HG02885 (cell line): ENCODE data around the gene COL4A2.

Source experiments
- ATAC-seq: cut with Tn5 transposase; IDR thresholded peaks from one replicate; pipeline ENCODE4 v1.9.1; 2021; ENCODE audit warnings: mild to moderate bottlenecking; ENCODE audit not compliant: unreplicated experiment, poor library complexity

Gene COL4A2

DNA sequence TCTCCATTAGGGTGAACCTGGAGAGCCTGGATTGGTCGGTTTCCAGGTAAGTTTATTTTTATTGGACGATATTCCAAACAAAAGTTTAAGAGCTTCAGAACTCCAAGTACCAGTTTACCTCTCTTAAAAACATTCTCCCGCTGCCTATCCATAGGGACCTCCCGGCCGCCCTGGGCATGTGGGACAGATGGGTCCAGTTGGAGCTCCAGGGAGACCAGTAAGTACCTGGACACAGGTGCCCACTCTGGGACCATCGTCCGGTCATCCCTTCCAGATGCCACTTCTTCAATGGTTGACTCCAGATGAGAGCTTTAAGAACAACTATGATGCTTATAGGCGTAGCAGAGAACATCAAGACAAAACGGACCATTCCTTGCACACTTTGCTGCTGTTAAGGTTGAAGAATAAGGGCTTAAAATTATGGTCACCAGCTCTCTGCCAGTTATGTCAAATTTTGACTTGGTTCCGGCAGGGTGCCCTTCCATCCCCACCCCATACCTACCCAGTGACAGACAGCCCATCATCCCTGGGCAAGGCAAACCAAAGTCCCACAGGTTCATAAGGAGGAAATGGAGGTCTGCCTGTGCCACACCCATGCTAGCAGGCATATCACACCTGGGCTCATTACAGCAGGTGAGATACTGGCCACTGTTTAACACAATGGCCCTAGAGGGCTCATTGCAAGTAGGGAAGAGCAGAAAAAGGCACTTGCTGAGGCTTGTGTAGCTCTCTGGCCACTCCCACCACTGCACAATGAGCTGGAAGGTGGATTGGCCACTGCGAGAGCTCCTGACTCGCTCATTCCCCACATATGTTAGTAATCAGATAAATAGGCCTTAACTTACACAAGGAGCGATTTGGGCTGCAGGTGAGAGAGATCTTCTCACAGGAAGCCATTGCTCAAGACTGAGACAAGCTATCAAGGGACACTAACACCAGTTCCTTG, 123.6 kb downstream of the COL4A2 start:
- no peak for ATAC-seq

DNA sequence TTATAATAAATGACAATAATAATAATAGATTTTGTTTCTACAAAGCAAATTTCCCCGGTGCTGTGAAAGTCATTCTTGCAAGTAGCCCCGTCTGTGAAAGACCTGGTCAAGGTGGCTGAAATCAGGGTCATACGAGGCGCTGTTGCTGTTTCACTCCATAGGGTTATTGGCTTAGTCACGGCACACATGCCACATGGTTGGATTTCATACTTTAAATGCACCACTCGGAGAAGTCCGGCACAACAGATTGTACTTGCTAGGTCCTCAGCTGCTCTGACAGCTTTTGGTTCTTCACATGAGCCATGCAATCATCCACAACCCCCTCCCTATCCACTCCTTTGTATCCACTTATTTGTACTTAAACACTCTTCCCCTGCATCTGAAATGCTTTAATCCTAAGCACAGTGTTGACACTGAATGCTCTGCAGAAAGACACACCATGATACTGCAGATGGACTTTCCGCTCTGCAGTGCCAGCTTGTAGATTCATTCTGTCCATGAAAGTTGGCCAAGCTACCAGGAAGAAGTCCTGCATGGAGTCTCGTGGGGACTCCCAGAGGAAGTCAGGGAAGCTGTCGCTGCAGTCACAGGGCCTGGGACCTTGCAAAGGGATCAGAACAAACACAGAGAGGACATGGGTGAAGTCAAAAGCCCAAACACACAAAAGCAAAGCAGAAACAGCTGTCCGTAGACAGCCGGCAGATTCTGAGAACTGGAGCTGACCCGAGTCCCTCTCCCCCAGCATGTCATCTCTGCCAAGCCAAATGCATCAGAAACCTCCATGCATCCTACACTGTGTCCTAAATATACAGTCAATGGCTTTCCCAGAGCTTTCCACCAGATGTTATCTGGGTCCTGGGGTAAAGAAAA, 124.6 kb downstream of the COL4A2 start:
- ATAC-seq: no peak

DNA sequence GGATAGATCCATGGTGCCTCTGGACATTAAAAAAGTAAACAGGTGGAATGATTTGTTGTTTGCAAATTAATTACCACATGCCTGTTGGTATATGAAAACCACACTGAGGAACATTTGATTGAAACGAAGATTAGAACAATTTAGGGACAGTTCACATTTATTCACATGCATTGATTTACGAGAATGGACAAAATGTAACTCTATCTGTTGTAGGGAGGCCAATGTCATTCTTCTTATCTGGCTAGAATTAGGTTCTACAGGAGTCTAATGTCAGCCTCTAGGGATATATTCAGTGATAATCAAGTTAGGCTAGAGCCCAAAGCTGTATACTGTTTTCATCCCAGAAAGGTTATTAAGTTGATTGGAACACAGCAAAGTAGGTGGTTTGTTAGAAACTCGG, 125.4 kb downstream of the COL4A2 start:
- no peak for ATAC-seq

DNA sequence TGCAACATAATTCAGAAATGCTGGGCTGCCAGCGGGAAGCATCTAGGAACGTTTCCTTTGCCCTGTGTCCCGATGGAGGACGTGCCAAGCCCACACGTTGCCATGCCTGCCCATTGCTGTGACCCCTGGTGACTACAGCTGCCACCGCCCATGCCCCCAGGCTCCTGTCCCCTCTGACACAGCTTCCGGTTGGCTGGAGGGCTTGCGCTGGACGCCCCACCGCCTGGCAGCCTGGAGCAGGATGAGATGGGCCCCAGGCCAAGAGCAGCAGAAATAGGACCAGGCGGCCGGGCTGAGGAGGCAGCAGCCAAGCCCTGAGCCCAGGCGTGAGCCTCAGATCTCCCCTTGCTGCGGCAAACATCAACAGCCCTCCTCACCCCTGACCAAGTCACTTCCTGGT, 125.9 kb downstream of the COL4A2 start:
- ATAC-seq: no peak

DNA sequence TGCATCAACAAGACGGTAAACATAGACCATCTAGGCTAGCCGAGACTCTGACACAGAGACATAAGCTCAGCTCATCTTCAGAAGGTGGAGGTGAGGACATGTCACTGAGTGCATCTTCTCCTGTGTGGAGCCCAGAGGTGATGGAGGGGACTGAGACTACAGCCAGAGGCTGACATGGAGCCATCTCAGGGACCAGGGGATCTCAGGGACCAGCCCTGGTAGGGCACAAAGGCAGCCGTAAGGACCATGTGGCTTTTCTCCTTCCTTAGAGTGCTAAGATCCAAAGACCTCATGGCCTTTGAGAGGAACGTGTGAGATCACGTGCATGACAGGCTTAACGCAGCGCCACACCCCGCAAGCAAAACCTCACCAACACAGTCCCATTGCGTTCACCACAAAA, 127.5 kb downstream of the COL4A2 start:
- no peak for ATAC-seq

DNA sequence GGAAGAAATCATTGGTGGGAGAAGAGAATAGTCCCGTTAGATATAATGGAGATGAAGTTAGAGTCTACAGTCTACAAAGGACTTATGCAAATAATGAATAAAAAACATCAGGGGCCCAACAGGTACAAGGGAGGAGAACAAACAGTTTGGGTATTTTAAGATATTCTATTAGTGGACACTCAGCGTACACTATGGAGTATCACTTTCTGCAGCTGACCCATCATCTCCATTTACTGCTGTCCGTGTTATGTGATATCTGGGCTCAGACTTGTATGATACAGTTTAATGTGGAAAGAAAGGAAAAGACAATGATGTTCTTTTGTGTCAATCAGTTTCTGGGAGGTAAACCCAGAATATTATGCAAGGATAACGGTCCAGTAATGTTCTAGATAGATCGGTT, 128.2 kb downstream of the COL4A2 start:
- no peak for ATAC-seq

DNA sequence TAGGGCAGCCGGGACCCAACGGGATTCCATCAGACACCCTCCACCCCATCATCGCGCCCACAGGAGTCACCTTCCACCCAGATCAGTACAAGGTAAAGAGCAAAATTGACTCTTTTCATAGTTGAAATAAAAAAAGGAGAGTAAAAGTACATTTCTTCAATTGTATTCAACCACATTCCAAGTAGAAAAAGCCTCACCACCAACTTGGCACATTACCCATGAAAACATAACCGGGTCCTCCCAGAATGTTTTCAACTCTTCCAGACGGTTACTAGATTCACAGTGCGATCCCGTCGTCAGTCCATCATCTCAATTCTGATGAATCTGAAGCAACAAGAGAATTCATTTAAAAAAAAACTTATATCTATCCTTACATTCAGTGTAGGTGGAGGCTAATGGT, 129.2 kb downstream of the COL4A2 start:
- ATAC-seq: no peak

DNA sequence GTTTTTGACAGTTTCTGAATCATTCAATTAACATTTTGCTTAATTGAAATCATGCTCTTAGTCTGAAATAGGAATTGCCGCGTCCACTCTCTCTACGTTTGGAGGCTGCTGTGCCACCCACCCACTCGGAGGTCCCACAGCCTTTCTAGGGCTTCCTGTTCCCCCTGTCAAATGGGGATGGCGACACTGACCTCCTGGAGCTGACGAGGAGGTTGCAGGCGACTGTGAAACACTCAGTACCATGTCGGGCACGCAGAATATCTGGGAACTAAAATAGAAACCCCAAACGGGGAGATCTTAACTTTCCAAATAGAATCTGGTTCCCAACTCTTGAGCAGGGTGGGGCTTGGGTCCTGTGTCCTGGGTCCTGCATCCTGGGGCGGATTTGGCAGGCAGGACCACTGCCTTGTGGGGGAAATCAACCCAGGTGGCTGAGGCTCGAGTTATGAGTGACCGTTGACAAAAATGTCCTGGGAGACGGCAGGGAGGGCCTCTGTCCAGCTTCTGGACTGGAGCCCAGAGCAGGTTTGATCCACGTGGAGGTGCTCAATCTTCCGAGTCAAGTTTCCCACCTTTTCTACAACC, 129.8 kb downstream of the COL4A2 start:
- no peak for ATAC-seq

DNA sequence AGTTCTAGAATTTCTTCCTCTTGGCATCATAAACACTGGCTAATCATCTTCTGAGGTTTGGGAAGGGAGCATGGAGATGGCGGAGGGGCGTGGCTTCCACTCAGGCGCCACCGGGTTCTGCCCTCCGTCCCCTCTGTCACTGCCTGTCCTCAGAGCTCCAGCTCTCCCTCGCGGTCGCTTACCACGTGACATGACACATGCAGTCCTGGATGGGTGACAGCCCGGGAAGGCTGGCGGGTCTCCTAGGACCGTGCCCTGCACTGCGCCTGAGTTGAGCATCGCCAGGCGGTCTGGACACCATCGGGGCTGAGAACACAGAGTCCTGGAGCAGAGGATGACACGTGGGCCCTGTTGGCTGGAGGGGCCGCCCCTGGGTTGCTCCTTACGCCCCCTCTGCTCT, 131.1 kb downstream of the COL4A2 start:
- no peak for ATAC-seq

DNA sequence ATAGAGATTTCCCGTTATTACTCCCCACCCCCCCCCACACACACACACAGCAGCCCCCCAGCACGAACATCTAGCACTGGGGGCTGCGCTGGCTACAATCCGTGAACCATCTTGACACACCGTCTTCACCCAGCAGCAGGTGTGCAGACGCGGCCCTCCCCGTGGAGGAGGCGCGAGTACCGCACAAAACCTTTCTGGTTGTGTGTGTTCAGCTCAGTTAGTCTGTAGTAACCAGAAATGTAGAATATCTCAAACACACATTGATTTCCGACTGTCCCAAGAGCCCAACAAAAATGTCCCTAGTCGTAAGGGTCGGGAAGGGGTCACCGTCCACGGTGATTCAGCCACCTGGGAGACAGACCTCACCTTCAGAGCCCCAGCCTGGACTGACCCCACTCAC, 131.7 kb downstream of the COL4A2 start:
- ATAC-seq: no peak

DNA sequence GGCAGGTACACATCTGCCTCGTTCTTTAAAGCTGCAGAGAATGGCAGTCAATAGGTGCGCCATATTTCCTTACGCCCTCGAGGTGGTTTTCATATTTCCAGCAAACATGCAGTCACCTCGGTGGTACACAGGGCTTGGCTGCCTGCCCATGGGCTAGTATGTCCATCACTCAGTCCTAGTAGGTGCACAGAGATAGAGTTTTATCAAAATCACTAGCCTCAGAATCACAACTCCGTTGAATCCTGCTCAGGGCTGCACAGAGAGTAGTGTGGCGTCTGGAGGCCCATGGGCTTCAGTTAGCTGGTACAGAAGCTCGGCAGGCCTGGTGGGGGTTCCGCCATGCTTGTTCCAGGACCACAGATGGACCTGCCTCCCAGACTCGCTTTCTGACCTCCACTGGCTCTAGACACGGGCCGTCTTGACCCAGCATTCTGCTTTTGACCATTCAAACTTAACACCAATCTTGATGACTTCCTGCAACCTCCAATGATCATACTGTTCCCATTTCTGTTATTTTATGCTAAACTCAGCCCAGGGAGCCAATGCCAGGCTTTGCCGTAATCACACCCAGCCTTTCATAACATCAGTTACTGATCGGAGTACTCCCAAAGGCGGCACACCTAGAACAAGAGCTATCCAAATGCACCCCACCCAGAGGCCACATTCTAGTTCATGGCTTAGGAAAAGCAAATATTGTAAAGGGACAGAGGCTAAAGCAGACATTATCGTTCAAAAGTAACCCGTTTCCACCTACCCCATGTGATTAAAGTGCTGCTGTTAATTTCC, 134.1 kb downstream of the COL4A2 start:
- ATAC-seq: no peak

DNA sequence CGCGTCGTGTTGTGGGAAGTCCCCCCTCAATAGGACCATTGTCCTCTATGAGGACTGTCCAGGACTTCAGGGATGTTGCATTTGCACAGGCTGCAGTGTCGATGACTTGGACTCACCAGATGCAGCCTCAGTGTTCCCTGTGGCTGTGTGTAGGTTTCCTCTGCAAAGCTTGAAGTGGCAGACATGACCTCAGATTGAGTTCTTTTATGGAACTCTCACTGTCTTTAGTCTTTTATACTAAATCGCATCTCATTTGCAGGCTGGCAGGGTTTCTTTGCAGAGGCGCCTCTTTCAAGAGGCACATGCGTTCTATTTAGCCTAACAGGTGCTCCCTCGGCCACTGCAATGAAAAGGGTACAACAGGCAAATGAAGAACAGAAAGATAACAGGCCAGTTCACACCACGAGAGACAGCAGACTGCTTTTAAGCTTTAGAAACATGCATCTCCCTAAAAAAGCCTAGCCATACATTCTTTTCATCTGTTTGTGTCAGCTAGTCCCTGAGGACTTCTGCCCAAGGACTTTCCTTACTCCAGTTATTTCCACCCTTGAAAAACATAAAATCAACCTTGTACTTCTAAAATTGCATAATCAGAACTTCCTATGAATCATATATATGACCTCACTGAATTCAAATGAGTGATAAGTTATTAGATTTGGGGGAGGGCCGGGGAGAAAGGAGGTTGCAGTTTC, 136.0 kb downstream of the COL4A2 start:
- ATAC-seq: no peak

DNA sequence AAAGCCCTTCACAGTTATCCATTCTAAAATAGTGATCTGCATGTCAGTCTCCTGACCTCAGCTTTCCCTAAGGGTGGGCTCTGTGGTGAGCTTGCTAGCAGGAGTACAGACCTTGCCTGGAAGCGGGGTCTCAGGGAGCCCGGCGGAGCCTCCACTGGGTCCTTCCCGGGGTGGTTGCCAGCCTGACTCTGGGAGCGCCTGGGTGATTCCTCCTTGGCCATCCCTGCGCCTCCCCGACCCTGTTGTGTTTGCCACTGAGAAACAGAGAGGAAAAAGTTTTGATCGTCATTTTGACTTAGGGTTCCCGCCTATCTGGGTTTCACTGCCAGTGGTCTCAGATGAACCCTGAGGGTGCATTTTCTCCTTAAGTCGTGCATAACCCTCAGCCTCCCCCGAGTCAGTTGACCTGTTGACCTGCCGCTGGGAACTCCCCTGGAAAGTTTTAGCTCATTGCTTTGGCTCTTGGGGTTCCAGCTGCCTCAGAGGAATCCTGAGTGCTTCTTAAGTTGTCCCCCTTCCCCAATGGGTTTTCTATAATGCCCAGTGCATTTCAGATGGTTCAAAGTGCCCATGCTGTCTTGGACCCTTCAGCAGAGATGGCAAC, 136.6 kb downstream of the COL4A2 start:
- ATAC-seq: peak; percentile 31

DNA sequence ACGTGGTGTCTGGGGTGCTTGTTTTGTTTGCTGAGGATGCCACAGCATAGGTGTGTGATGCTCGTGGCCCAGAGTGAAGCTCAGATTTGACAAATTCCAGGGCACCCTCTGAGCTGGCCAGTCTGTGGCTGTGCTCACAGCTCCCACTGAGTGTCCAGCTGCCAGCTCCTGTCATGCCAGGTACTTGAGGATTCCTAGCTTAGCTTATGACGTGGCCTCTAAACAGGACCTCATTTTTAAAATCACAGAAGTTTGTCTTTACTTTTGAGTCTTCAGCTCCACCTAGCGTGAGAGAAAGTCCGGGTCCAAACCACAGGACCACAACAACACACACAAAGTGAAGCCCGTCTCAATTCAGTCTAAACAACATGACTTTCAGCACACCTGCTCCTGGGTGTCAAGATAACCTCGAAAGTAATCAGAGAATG, 137.2 kb downstream of the COL4A2 start:
- ATAC-seq: peak; percentile 62

DNA sequence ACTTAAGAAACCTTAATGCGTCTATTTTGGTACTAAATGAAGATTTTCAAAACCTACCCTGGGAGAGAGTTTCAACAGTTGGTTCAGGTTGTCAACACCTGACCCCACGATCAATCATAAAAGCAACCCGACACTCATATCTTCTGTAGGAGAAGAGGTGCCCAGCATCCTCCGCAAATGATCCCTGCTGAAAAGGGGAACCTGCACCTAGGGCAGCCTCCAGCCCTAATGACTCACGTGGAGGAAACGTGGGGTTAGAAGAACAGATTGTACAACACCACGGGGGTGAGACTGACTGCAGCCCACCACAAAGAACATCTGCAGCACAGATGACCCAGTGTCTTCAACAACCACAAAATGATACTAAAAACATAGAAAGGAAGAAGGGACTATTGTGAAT, 138.1 kb downstream of the COL4A2 start:
- peak; percentile 49 for ATAC-seq

DNA sequence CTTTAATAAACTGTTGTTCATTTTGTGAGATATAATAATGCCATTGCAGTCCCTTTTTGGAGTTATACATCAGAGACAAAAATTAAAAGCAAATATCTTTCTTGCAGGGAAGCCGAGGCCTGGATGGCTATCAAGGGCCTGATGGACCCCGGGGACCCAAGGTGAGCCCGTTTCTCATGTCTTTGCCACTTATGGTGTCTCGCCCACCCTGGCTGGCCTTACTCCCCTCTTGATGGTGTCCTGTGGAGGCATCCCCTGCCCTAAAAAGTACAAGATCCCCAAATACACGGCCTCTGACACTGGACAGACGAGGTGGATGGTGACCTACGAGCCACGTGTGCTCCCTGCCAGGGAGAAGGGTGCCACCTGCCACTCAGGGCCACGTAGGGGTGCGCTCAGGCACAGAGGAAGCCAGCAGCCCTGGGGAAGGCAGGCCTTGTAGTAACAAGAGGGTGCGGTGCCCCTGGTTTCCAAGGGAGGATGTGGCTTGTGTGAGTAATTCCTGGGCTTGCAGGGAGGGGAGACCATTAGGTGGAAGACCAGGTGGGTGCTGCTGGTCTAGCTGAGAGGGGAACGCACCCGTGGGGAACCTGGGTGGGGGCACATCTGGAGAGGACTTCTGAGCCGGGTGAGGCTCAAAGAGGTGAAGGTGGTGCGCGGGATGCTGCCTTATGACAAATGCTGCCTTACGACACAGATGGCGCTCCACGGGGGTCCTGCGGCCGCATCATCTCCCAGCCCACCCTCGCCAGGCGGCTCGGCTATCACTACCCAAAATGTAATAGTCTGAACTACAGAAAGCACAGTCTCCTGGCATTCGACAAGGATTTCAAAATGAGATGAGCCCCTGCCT, 138.9 kb downstream of the COL4A2 start:
- ATAC-seq: no peak

DNA sequence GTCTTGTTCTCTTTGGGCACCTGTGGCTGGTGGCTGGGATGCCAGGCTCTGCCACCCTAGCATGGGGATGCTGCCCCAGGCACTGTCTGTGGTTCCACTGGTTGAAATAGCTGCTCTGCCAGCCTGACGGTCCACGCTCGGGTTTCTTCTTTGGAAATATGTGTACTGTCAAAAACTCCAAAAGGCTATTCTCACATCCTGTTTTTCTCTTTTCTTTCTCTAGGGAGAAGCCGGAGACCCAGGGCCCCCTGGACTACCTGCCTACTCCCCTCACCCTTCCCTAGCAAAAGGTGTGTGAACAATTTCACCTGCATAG, 139.4 kb downstream of the COL4A2 start:
- peak; percentile 2 for ATAC-seq

DNA sequence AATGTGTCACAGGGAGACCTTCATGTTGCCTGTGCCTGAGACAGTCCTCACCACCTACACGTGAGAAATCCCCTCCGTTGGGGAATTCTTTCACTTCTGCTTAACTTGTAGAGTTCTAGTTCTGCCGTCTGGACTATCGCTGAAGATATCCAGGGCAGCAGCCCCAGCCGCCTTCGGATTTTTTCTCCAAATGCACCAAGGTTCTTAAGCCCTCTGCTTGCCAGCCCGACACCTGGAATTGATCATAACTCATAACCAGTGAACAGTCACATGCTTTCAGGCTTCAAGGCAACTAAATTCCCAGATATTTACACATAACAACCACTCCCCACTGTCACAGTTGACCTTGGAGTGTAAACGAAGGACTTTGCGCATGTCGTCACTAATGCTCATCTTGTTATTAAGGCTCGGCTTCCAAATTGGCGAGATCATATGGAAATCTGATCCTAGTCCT, 140.0 kb downstream of the COL4A2 start:
- ATAC-seq: peak; percentile 67
